Activated gamma-delta T cell (primary cell): ENCODE measurements around the gene TRIM68.

Experiments
- DNase-seq: peaks from one replicate; lab custom pipeline; 2025; lab: John Stamatoyannopoulos, UW

The TRIM68 gene

GRCh38 chr11:4606231-4607015, 1.6 kb downstream of the TRIM68 start:
- no peak for DNase-seq

GRCh38 chr11:4605057-4605456, 3.0 kb downstream of the TRIM68 start:
- DNase-seq, result no peak

GRCh38 chr11:4593739-4594138, 14.3 kb downstream of the TRIM68 start, which contains the start of gene OR52I1:
OR52I1 (plus strand) TSS chr11:4594039; CDS start chr11:4594039, 0 bp downstream.
- DNase-seq, result no peak

GRCh38 chr11:4589017-4589416, 19.0 kb downstream of the TRIM68 start:
- no peak for DNase-seq

GRCh38 chr11:4581443-4581842, 26.6 kb downstream of the TRIM68 start, which contains the start of gene OR52I2:
OR52I2 (plus strand) TSS chr11:4581743.
- DNase-seq, result no peak

GRCh38 chr11:4580124-4580523, 27.9 kb downstream of the TRIM68 start:
- no peak for DNase-seq

- DNase-seq, result no peak
Observed at GRCh38 chr11:4578624-4579023, 29.4 kb downstream of the TRIM68 start.

- DNase-seq, result no peak
Observed at GRCh38 chr11:4577761-4578160, 30.3 kb downstream of the TRIM68 start.

- DNase-seq, result no peak
Observed at GRCh38 chr11:4576880-4577279, 31.2 kb downstream of the TRIM68 start.

GRCh38 chr11:4569075-4569474, 39.0 kb downstream of the TRIM68 start:
- DNase-seq, result no peak

- DNase-seq, result no peak
Observed at GRCh38 chr11:4565371-4565770, 42.7 kb downstream of the TRIM68 start.

- DNase-seq, result no peak
Observed at GRCh38 chr11:4560467-4560866, 47.6 kb downstream of the TRIM68 start.

- DNase-seq, result no peak
Observed at GRCh38 chr11:4559527-4560440, 48.2 kb downstream of the TRIM68 start.

GRCh38 chr11:4551346-4551979, 56.6 kb downstream of the TRIM68 start:
- no peak for DNase-seq
